Upper lobe of left lung (tissue), 4 donors: ENCODE results near the gene PCDHA10.
"Not testable (repeated sequence)": the region's sequence is repeated elsewhere in the genome, so short reads cannot be mapped to it uniquely, and the experiment has no call there.

Experiments
- EP300 ChIP-seq, 4 donors: sonication (generic); formaldehyde crosslinking; IDR thresholded peaks; one replicate each; pipeline ENCODE4 v1.5.1; 2017; ENCODE audit warnings: antibody characterized with exemption in 4 of 4, control low read depth in 2 of 4
- POLR2A ChIP-seq, 4 donors: fragments of 450-650 bp; IDR thresholded peaks; one replicate each; pipeline ENCODE4 v1.5.1; 2016 to 2017; ENCODE audit warnings: antibody characterized with exemption in 4 of 4, mild to moderate bottlenecking in 2 of 4
- TF ChIP-seq, protein P1 (sequence below), 6 experiments: fragments of 450-650 bp in 4 of 6; fragments of 200-600 bp in 2 of 6; sonication (generic) in 2 of 6; IDR thresholded peaks; one replicate each; pipeline ENCODE4 v1.5.1; 2016 to 2019; ENCODE audit warnings: antibody characterized with exemption in 6 of 6

DNA sequence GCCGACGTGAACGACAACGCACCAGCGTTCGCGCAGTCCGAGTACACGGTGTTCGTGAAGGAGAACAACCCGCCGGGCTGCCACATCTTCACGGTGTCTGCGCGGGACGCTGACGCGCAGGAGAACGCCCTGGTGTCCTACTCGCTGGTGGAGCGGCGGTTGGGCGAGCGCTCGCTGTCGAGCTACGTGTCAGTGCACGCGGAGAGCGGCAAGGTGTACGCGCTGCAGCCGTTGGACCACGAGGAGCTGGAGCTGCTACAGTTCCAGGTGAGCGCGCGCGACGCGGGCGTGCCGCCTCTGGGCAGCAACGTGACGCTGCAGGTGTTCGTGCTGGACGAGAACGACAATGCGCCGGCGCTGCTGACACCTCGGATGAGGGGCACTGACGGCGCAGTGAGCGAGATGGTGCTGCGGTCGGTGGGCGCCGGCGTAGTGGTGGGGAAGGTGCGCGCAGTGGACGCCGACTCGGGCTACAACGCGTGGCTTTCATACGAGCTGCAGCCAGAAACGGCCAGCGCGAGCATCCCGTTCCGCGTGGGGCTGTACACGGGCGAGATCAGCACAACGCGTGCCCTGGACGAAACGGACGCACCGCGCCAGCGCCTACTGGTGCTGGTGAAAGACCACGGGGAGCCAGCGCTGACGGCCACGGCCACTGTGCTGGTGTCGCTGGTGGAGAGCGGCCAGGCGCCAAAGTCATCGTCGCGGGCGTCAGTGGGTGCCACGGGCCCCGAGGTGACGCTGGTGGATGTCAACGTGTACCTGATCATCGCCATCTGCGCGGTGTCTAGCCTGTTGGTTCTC lies 5.7 kb upstream of the PCDHA10 start:
- TF ChIP-seq, protein P1, sequence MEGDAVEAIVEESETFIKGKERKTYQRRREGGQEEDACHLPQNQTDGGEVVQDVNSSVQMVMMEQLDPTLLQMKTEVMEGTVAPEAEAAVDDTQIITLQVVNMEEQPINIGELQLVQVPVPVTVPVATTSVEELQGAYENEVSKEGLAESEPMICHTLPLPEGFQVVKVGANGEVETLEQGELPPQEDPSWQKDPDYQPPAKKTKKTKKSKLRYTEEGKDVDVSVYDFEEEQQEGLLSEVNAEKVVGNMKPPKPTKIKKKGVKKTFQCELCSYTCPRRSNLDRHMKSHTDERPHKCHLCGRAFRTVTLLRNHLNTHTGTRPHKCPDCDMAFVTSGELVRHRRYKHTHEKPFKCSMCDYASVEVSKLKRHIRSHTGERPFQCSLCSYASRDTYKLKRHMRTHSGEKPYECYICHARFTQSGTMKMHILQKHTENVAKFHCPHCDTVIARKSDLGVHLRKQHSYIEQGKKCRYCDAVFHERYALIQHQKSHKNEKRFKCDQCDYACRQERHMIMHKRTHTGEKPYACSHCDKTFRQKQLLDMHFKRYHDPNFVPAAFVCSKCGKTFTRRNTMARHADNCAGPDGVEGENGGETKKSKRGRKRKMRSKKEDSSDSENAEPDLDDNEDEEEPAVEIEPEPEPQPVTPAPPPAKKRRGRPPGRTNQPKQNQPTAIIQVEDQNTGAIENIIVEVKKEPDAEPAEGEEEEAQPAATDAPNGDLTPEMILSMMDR (IDR thresholded peaks at IDR 0.05), result not testable (repeated sequence)
- not testable (repeated sequence) for TF ChIP-seq POLR2A, EP300 (IDR thresholded peaks at IDR 0.05)
